Fibroblast of pulmonary artery (primary cell): ENCODE measurements around the gene SMARCD3.

Source experiments
- DNase-seq: peaks from one replicate; pipeline ENCODE4 v3.0.0-alpha.2; 2010; ENCODE audit warnings: low read depth
- H3K4me3 ChIP-seq: replicated peaks from 2 replicates; pipeline ENCODE4 v1.5.1; 2011; ENCODE audit warnings: low read depth, mild to moderate bottlenecking, control low read depth, low read length, moderate library complexity
- TF ChIP-seq, protein P1 (sequence below): IDR thresholded peaks from 2 replicates; pipeline ENCODE4 v1.5.1; 2011; ENCODE audit warnings: mild to moderate bottlenecking, control low read depth, low read length, inconsistent platforms; ENCODE audit errors: missing control alignments

The SMARCD3 gene

DNA sequence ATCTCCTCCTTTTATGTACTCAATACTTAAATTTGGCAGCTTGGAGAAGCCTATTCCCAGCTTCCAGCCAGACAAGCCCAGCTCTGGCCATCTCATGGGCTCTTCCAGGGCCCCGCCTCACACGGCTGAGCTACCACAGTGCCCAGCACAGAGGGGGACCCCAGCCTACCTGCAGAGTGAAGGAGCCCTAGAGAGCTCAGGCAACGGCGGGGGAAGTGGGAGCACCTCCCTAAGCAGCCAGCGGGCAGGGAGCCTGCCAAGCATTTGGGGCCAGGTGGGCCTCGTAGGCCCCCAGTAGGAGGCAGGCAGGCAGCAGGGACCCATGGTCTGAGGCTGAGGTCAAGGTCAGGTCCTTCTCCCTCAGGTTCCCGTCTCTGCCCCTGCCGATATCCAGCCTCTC is 29.1 kb upstream of the SMARCD3 start:
- TF ChIP-seq, protein P1, sequence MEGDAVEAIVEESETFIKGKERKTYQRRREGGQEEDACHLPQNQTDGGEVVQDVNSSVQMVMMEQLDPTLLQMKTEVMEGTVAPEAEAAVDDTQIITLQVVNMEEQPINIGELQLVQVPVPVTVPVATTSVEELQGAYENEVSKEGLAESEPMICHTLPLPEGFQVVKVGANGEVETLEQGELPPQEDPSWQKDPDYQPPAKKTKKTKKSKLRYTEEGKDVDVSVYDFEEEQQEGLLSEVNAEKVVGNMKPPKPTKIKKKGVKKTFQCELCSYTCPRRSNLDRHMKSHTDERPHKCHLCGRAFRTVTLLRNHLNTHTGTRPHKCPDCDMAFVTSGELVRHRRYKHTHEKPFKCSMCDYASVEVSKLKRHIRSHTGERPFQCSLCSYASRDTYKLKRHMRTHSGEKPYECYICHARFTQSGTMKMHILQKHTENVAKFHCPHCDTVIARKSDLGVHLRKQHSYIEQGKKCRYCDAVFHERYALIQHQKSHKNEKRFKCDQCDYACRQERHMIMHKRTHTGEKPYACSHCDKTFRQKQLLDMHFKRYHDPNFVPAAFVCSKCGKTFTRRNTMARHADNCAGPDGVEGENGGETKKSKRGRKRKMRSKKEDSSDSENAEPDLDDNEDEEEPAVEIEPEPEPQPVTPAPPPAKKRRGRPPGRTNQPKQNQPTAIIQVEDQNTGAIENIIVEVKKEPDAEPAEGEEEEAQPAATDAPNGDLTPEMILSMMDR: no peak
- no peak for DNase-seq
- no peak overlapping the region for H3K4me3 ChIP-seq

DNA sequence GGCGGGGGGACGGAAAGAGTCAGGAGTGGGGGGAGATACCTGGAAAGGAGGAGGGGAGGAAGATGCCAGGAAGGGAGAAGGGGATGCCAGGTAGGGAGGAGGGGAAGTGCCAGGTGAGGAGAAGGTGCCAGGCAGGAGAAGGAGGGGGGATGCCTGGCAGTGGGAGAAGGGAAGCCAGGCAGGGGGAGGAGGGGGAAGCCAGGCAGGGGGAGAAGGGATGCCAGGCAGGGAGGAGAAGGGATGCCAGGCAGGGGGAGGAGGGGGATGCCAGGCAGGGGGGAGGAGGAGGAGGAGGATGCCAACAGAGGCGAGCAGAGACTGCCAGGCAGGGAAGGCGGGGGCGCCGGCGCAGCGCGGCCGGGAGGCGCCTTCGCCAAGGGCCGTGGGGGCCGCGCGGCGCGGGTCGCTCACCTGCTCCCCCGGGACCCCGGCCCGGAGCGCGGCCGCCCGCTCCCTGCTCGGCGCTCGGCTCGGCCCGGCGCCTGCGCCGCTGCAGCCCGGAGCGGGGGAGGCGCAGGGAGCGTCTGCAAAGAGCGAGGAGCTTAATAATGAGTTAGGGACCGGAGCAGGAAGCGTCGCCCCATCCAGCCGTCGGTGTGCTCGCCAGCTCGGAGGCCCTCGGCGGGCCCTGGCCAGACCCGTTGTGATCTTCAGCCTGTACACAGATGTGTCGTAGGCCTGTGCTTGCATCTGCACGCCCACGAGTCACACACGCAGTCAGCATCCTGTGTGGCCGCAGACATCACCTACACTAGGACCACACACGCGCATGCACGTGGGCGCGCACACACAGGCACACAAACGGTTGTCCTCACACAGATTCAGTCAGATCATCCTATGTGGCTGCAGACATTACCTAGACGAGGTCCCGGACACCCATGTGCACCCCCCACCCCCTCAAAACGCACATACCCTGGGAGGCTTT is 28.4 kb upstream of the SMARCD3 start:
- peak overlapping the region; percentile 48 for H3K4me3 ChIP-seq
- peak; percentile 68 for DNase-seq
- TF ChIP-seq, protein P1: no peak

GRCh38 chr7:151275813-151276577 is 27.5 kb upstream of the SMARCD3 start:
- peak overlapping the region; percentile 48 for H3K4me3 ChIP-seq
- DNase-seq: no peak
- TF ChIP-seq, protein P1: no peak

GRCh38 chr7:151274936-151275812 is 26.7 kb upstream of the SMARCD3 start:
- DNase-seq: no peak
- TF ChIP-seq, protein P1: no peak
- no peak overlapping the region for H3K4me3 ChIP-seq

- TF ChIP-seq, protein P1: no peak
- no peak overlapping the region for H3K4me3 ChIP-seq
These were observed 25.9 kb upstream of the SMARCD3 start for GRCh38 chr7:151274396-151274795.

GRCh38 chr7:151273651-151274390 is 25.3 kb upstream of the SMARCD3 start:
- DNase-seq: no peak
- TF ChIP-seq, protein P1: no peak
- no peak overlapping the region for H3K4me3 ChIP-seq

More at GRCh38 chr7:151274396-151274795, 25.9 kb upstream of the SMARCD3 start:
- no peak for DNase-seq
